Stimulated activated CD4-positive, alpha-beta T cell treated with anti-CD3 and anti-CD28 coated beads, Interleukin-1b, Interleukin-23, amount 100 ng/mL, for 48 hours (primary cell): ENCODE results near the gene POFUT2.
A peak's percentile ranks its signal among the peaks of the same experiment; 100 is the strongest.

Source experiments
- DNase-seq: peaks from one replicate; pipeline ENCODE4 v3.0.0-alpha.2; 2020

POFUT2 gene

DNA sequence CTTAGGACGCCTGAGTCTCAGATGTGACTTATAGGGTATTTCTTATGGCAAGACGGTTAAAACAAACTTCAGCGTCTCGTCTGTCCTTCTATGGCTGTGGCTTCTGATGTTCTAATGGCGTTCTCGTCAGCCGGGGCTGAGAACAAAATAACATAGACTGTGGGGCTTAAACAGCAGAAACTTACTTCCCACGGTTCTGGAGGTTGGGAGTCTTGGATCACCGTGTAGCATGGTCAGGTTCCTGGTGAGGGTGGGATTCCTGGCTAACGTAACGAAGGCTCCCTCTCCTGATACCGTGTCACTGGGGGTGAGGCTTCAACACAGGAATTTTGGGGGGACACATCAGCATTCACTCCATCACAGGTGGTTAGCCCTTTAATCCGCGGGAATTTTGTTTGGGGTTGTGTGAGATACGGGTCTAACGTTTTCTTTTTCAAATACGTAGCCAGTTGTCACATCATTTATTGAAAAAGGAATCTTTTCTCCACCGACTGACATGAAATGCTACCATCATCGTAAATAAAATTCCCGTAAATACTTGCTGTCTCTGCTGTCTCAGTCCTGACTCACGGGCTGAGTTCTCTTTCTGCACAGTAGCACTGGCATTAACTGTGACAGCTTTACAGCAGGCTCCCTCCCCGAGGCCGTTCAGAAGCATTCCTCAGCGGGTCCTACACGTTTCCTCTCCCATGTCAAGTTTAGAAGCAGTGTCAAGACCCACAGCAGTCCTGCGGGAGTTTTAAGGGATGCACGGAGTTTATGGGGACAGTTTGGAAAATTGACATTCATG, 8.1 kb upstream of the POFUT2 start:
- no peak for DNase-seq

DNA sequence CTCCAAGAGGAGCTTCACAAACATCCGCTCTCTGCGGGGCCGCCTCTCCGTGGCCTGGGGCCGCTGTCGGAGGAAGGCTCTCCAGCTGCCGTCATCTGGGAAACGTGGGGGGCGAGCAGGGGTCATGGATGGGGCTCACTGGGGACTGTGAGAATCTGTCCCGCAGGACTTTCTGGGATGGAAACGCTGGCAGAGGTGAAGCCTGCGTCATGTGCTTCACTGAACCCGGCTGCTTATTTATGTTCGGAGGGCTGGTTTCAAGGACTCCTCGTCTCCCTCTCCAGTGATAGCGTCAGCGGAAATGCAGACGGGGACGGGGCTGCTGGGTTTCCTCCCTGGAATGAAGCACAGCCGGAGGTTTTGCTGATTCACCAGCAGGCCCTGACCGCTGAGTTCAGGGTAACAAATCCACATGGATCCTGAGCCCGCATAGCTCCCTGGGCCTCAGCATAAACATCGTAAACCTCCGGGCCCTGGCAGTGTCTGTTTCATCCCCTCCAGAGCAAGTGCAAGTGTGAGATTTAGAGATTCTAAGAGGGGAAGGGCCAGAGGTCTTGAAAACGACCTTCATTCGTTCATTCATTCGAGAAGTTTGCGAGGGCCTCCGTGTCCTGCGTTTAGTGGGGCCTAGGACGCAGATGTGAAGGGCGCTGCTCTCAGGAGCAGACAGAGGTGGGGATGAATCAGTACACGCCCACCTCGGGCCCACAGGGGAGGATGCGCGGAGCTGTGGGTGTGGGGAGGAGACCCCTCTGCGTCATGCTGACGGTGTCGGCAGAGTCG, 7.0 kb upstream of the POFUT2 start:
- DNase-seq, result no peak

DNA sequence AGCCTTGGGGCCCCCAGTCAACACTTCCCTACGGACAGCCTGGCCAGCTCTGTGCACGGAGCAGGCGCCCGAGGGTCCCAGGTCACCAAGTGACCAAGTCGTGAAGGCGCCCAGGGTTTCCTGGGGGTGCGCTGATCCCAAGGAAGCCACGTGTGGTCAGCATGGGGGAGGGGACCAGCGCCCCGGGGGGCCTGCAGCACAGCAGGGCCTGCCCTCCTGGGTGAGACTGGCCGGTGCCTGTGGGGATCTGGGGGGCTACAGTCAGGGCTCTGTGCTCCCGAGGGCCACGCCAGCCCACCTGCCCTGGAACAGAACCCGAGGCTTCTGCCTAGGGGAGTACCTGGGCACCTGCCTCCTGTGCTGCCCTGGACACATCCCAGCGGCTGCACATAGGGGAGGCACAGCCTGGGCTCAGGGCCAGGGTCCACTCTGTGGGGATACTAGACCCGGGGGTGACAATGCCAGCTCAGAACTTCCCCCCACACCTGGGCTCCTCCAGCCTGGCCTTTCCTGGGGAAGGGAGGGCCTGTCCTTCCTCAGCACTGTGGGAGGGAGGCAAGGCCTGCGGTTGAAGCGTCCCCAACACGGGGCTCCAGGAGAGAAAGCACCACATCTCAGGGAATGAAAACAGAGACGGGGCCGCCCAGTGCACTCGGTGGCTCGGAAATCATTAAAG, 6.2 kb upstream of the POFUT2 start:
- DNase-seq, result no peak

DNA sequence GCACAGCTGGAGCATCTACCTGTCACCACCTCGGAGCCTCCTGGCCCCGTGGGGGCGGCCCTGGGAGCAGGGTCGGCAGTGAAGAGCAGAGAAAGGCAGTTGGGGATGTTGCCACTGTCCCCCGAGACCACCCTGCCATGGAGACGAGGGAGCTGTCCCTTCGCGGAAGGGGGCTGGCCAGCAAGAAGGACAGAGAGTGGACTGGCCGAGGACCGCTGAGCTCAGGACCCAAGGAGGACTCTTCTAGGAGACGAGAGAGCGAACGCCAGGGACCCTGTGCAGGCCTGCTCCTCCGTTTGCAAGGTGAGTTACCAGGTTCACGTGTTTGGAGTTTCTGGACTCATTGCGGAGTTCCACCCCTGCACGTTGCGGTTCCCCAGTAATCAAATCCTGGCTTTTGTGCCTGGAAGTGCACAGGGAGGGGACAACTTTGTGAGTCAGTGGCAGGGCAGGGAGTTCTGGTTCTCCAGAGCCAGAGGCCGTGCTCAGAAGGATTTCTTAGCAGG, 5.6 kb upstream of the POFUT2 start:
- DNase-seq, result no peak

DNA sequence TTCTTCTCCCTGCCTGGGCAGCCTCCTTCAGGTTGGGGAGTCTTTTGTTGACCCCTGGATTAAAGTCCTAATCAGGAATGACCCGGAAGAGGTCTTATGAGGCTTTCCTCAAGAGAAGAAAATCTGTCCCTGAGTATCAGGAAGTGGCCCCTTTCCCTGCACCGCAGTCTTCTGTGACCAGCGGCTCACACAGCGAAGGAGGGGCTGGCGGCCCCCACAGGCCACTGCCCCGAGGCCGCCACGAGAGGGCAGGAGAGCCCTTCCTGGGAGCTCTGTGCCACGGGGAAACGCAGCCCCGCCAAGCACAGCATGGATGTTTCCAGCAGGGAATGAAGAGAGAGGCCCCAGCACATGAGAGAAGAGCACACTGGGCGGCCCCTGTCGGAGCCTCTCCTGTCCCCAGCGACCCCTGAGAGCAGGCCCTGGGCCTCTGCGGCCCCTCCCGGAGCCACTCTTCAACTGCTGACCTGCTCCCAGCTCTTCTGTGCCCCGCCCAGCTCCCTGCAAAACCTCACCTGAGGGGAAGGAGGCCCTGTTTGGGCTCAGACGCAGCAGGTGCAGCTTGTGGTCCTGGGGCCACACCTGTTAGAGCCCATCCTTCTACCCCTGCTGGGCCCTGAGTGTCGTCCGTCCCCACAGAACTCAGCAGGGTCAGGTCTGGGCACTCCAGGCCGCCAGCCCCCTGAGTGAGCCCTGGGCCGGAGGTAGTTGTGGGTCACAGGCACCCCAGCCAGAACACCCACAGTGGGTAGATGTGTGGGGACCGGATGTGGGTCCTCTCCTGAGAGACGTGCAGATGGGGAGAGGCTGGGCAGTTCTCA, 4.9 kb upstream of the POFUT2 start:
- DNase-seq, result peak; percentile 67

DNA sequence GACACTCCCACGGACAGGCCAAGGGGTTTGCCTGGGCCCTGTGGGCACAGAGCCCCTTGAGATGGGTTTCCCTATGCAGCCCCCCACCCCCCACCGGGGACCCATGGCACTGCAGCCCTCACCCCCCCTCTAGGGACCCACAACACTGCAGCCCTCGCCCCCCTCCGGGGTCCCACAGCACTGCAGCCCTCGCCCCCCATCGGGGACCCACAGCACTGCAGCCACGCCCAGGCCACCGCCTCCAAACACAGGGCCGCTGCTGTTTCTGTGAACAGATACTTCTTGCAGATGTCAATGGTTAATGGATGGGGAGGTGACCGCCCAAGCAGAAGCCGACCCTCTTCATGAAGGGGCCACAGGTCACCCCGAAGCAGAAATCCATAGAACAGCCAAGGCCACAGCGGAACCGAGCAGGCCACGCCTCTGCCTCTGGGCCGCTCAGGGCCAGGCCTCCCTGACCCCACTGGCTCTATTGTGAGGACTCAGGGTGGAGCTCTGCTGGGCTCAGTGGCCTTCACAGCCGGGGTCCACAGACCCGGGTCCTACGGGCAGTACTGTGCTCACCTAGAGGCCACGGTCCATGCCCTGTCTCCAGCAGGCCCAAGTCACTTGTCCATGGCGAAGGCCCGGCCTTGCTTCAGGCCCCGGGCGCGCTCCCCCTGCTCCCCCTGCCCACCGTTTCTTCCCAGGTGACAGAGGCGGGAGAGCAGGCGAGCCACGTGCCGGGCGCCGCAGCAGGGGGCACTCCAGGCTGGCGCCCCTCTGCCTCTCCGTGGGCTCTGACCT, 4.1 kb upstream of the POFUT2 start:
- no peak for DNase-seq

DNA sequence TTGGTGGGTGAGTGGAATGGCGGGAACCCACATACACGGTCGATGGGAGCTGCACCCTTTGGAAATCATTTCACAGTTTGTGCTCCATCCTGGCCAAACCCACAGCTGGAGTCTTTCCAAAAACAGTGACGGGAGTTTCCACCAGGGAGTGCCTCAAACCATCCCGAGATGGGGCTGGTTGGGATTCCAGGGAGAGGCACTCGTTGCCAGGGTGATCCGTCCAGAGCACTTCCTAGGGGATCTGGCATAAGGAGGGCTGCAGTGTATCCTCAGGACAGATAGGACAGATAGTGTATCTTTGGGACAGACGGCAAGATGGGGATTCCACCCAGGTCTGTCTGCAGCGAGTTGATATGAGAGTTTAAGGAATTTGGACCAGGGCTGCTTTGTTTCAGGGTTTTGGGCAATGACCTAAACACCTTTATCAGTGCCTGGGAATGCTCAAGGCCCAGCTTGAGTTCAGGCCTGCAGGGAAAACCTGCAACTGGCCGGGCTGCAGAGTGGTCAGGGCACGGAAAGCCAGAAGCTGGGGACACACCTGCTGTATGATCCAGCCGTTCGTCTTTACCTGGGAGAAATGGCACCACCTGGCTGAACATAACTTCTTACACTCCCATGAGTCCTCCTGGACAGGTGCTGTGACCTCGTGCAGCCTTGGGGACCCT, 3.4 kb upstream of the POFUT2 start:
- no peak for DNase-seq

DNA sequence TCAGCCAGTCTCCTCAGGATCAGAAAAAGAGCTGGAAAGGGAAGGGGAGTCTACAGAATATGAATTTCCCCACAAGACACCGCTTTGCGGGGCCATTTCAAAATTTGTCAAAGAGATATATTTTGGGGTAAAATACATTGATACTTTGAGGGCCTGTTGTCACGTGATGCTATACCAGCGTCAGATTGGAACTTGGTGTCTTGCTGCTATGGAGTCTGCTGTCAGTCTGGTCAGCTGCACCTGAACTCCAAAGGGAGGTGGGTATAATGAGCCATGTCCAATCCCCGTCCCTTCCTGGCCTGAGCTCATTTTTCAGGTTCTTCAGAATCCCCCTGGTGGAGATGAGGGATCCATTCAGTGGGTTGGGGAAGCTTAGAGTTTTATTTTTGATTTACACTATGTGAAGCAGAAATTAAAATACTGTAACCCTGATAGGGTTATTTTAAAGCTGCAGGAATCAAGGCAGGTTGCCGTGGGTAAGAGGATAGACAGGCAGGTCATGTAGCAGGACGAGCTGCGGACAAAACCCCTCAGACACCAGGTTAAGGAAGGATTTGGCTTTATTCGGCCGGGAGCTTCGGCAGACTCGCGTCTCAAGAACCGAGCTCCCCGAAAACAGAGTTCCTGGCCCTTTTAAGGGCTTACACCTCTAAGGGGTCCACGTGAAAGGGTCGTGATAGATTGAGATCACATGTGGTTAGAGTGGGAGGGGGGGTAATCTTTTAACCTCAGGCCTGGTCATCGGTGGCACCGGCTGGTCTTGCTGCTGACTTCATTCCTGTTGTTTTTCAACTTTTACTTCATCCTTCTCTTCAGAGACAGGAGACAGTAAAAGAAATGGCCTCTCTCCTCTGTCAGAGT, 2.2 kb upstream of the POFUT2 start:
- no peak for DNase-seq

DNA sequence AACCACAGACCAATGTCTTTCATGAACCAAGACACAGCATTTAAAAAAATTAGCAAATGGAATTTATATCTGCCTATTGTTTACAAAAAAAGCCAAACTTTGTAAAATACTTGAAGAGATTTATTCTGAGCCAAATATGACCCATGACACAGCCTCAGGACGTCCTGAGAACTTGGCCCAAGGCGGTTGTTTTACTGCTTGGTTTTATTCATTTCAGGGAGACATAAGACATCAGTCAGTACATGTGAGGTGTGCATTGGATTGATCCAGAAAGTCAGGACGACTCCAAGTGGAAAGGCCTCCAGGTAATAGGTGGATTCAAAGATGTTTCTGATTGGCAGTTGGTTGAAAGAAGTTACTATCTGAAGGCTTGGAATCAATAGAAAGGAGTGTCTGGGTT, 1.4 kb upstream of the POFUT2 start:
- no peak for DNase-seq

DNA sequence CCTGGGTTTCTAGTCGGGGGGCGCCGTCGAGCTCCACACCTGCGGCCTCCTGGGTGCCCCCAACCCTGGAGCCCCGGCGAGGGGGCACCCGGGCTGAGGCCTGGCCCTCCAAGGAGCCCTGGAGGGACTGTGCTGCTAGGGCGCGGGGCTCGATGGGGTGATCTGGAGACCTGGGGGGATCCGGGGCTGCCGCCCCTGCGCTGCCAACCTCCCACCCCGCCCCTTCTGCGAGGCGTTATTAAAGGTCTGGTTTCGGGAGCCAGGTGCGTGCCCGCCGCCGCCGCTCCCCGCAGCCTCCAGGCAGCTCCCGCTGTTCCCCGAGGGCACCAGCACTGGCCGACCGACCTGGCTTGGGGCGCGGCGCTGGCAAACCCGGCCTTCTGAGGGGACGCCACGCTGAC, 746 bp upstream of the POFUT2 start:
- no peak for DNase-seq

DNA sequence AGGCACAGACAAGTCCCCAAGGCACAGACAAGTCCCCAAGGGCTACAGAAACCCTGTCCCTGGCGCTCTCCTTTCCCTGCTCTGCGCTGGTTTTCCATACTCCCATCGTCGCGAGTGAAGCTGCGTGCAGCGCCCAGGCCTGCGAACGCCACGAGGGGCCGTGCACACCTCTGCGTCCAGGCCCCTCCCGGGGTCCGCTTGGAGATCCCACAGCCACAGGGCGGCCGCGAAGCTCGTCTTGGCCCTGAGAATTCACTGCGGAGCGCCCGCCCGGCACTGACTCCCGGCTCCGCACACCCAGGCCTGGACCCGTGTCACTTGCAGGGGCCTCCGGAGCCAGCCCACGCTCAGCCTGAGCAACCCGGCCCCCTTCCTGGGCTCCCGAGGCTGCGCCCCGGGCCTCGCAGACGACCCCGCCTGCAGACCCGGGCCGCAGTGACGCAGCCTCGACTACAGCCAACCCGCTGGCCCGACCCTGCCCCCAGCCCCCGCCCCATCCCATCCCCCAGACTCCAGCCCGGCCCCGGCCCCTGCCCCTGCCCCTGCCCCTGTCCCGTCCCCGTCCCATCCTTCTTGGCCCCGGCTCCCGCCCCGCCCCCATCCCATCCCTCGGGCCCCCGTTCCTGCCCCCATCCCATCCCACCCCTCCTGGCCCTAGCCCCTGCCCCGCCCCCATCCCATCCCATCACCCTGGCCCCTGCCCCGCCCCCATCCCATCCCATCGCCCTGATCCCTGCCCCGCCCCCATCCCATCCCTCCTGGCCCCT, 841 bp downstream of the POFUT2 start:
- DNase-seq, result no peak

DNA sequence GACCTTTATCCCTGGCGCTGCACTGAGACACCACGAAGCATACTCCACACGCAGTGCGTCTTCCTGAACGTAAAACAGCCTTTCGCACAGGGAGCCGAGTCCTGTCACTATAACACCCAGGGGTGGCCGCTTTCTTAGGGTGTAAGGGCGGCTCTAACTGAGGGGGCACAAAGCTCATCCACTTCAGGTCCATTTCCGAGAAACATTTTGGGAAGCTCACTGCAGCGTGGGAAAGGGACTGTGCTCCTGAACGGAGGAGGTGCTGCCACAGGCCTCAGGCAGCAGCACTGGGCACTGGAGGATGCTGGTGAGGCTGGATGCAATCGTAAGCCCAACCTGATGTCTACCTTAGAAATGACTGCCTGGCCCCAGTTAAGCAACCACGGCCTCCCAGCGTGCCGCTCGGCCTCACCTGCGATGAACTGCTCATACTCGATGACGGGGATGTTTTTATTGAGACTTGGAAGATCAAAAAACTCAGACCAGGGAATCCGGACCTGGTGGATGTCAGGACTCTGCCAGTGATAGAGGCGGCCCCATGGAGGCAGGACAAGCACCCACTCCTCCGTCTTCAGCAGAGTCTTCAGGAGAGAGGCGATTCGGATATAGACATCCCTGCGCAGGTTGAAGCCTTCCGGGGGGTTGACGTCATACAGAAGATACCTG, 2.3 kb downstream of the POFUT2 start:
- DNase-seq, result no peak

DNA sequence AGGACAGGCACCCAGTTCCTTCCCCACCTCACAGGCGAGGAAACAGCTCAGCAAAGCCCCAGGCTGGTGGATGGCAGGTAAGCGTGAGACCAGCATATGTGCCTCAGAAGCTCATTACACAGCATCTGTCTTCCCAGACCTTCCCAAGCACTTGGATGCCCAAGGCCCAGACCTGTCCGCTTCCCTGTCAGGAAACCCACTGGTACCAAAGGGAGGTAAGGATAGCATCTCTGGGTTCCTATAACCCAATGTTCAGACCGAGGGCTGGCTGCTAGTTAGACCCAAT, 3.3 kb downstream of the POFUT2 start:
- DNase-seq, result no peak

DNA sequence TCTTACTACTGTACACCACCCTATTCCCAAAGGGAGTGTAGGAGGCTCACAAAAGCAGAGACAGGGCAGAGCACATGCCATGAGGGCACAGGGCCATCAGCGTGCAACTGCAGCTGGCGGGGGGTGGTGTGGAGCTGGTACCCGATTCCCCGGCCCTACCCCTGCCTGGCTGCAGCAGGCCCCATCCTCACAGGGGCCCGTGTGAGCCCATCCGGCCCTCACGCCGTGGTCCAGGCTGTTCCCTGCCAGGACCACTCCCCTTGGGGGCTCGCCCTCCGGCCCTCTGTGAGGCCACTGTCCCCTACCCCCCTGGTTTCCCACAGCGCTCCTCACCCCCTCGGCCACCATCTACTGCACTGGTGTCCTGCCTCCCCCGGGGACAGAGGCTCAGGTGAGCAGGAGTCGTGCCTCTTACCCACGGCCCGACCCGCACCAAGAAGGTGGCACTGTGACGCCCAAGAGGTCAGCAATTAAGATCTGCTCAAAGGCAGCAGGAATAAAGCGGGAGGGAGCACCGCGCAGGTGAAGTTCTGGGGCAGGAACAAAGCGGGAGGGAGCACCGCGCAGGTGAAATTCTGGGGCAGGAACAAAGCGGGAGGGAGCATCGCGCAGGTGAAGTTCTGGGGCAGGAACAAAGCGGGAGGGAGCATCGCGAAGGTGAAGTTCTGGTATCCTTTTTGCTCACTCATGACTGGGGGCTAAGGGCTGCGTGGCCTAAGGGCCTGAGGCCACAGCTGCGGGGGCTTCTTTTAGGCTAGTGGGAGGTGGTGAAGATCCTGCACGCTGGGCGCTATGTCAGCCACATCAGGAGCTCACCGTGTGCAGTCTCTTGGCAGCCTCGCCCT, 3.9 kb downstream of the POFUT2 start:
- DNase-seq, result no peak

DNA sequence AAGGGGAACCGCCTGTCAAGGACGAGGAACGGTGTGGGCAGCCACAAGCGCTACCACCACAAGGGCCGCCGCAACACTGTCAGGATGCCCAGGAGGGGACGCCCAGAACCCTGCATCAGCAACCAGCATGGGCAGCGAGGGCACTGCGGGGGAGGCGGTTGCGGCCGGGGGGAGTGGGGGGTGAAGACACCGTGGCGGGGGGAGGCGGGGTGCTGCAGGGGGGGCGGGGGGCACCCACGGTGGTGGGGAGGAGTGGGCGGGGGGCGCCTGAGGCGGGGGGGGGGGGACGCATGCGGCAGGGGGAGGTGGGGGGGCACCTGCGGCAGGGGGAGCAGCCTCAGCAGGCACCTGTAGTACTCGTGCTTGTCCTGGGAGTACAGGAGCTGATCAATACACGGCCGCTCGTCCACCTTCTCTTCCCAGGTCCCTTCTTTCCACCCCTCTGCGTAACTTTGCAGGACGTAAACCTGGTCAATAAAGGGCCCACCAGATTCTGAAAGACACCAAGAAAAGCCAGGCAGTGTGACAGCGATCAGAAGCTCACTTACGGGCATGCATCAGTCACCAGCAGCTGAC, 4.6 kb downstream of the POFUT2 start:
- DNase-seq, result no peak

DNA sequence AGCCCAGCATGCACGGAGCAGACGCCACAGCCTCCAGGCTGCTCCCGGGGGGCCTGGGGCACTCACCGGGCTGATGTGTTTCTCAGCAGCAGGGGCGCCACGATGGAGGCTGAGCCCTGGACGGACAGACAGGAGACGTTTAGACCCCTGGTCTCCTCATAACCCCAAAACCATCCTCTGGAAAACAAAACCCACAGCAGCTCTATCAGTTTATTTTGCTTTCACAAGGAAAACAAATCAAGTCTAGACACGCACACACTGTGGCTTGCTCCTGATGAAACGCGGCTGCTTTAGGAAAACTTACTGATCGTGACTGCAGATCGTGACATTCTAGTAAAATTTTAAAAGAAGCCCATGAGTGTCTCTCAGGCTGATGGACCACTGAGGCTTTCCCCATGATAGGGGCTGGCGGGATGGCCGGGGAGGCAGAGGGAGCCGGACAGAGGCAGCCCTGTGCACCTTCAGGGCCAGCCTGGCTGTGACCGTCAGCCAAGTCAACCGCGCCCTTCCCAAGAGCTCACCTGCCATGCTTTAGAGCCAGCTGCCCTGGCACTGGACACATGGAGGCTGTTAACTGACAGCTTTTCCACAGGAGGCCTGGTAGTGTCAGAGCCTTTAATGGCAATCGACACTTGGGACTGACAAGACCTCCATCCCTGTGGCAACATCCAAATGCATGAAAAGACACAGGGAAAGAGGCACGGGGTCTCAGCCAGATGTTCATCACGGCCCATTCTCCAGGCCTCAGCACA, 5.2 kb downstream of the POFUT2 start:
- DNase-seq, result no peak
